Measurements from ENCODE around the gene SASH1.
"Not testable (repeated sequence)": the region's sequence is repeated elsewhere in the genome, so short reads cannot be mapped to it uniquely, and the experiment has no call there.

The SASH1 gene

DNA sequence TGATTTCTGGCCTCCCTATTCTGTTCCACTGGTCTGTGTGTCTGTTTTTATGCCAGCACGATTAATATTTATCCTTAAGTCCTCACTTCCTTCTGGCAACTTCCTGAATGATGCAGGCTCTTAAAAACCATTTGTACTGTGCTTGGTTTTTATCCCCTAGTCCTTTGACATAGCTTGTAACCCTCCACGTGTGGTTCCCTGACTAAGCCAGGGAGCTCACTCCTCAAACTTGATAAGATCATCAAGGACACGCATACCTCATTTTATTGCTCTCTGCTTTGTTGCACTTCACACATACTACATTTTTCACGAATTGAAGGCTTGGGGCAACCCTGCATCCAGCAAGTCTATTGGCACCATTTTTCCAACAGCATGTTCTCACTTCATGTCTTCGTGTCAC is 237.8 kb downstream of the SASH1 start:
- no peak for DNase-seq (ENCODE audit: low read depth, low spot score)

DNA sequence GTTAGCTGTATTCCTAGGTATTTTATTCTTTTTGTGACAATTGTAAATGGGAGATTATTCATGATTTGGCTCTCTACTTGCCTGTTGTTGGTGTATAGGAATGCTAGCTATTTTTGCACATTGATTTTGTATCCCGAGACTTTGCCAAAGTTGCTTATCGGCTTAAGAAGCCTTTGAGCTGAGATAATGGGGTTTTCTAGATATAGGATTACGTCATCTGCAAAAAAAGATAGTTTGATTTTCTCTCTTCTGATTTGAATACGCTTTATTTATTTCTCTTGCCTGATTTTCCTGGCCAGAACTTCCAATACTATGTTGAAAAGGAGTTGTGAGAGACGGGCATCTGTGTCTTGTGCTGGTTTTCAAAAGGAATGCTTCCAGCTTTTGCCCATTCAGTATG is 241.0 kb downstream of the SASH1 start:
- no peak for DNase-seq (ENCODE audit: low read depth, low spot score)

DNA sequence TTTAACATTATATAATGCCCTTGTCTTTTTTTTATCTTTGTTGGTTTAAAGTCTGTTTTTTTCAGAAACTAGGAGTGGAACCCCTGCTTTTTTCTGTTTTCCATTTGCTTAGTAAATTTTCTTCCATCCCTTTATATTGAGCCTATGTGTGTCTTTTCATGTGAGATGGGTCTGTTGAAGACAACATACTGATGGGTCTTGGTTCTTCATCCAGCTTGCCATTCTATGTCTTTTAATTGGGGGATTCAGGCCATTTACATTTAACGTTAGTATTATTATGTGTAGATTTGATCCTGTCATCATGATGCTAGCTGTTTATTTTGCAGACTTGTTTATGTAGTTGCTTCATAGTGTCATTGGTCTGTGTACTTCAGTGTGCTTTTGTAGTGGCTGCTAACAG is 243.0 kb downstream of the SASH1 start:
- not testable (repeated sequence) for DNase-seq (ENCODE audit: low read depth, low spot score)

DNA sequence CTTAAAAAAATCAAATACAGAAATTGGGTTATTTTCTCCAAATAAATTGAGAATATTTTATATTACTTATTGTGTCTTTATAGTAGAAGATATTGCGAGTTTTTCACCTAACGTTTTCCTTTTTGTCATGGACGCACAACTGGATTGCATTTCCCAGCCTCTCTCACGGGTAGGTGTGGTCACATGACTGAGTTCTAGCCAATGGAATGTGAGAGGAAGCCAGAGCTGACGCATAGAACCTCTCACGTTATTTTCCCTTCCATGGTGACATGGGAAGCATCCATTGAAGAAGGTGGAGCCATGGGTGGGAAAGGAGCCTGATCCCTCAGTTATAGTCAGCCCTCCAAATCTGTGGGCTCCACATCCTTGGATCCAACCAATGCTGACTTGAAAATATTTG is 248.2 kb downstream of the SASH1 start:
- no peak for DNase-seq (ENCODE audit: low read depth, low spot score)

DNA sequence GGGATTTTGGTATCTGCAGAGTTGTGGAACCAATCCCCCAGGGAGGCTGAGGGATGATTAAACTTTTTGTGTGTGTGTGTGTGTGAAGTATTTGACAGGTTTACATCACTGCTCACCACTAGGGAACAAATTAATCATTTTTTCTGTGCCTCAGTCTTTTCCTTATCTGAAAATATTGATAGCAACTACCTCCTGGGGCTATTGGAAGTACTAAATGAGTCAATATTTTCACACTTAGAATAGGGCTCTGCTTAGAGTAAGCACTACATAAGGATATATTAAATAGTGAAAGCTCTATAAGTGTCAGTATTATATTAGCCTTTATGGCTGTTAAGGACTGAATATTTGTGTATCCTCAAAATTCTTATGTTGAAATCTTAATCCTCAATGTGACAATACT is 249.0 kb downstream of the SASH1 start:
- no peak for DNase-seq (ENCODE audit: low read depth, low spot score)

DNA sequence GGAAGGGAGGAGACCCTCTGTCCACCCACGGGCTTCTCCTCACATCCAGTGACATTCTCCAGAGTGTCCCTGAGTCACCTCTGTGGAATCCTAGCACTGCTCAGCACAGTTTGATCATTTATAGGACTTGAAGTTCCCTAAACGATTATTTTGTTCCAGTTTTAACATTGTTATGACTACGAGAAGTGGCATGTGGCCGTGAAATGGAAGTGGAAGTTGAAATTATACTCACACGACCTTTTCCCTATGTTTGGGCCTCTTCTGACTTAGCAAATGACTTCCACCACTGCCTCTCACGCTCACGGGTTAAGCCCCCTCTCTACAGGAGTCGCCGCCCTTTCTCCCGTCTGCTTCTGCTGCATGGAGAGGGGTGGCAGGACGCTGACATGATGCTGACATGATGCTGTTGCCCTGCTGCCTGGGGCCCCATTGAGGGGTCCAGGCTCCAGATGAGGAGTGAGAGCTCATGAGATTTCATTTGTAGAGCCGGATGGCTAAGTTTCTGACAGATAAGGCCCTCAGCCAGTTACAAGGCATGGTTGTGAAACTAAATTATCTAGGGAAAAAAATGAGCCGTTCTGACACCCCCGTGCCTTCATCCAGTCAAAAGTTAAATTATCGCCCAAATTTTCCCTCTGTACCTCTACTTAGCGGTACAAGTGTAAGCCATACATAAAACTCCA is 250.6 kb downstream of the SASH1 start:
- DNase-seq (ENCODE audit: low read depth, low spot score): no peak

DNA sequence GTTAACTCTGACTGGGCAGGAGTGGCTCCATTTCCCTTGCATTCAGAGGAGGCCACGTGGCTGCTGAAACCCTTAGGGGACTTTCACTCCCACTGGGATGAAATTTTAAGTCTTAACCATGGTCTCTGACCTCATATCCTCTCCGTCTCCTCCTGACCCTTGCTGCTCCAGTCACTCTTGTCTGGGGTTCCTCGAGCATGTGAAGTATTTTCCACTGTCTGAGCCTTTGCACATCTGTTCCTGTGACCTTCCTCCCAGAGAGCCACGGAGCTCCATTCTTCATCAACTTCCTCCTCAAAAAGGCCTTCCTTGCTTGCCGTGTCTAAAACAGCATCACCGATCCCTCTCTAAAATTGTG is 251.2 kb downstream of the SASH1 start:
- no peak for DNase-seq (ENCODE audit: low read depth, low spot score)

DNA sequence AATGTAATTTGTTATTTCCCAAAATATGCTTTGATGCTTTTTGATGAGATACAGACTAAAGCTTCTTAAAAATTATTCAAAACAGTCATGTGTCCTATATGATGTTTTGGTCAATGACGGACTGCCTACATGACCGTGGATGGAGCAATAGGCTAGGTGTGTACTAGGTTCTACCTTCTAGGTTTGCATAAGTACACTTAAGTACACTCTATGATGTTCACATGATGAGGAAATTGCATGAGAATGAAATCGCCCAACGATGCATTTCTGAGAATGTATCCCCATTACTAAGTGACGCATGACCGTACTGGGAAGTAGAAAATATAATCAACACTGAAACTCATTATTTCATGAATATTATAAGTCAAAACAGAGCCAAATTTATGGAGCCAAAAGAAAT is 252.9 kb downstream of the SASH1 start:
- no peak for DNase-seq (ENCODE audit: low read depth, low spot score)

DNA sequence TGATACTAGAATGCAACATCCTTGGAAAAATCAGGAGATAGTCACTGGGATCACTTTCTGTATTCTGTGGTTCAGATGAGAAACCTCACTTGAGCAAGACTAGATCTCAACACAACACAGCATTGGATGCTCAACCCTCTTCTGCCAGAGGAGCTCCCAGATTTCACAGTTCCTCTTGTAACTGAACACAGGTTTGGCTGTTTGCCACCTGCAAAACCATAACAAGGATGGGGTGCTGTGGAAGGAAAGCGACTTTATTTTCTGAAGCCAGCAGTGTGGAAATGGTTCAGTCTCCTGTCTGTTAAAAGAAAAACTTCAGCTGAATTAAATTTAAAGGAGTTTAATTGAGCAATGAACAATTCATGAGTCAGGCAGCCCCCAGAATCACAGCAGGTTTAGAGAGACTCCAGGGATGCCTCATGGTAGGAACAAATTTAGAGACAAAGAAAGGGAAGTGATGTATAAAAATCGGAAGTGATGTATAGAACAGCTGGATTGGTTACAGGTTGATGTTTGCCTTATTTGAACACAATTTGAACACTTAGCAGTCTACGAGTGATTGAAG is 254.3 kb downstream of the SASH1 start:
- DNase-seq (ENCODE audit: low read depth, low spot score): no peak

DNA sequence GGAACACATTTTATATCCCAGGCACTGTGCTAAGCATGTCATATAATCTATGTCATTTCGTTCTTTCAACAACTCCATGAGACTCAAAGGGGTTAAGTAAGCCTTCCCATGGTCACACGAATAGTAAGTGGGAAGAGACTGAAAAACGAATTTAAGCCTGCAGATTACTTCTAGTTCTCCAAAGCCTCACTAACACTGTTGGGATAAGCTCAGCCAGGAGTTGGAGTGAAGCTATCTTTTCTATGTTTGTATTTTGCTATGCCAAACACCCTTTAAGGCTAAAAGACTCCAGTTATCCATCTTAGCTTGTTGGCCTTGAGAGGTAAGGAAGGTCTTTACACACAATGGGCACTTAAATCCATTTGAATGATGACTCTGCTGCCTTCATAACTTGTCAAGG is 256.1 kb downstream of the SASH1 start:
- no peak for DNase-seq (ENCODE audit: low read depth, low spot score)

DNA sequence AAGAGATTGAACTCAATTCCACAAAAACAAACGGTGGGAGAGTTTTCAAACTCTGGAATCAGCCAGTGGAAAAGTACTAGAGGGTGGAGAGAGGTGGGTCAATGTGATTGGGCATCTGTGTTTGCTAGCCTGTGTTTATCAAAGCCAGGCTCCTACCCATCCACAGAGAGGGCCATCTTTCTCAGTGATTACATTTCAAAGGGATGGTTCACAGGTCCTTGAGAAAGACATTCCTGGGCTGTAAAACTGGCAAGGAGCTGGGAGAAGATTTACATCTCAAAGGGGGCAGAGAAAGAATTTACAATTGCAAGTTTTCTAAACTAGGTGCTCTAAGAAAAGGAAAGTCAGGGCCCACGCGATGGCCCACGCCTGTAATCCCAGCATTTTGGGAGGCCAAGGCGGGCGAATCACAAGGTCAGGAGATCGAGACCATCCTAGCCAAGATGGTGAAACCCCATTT is 257.4 kb downstream of the SASH1 start:
- DNase-seq (ENCODE audit: low read depth, low spot score): no peak

All from smooth muscle cell of the brain vasculature (primary cell).